Subcutaneous adipose tissue (tissue), 4 donors: ENCODE results near the gene CHRNA4. TPM values are rescaled to one million over a fixed set of nuclear protein-coding genes. Genes with fewer than 3 reads are reported as not detected.

ENCODE experiments used
- CTCF ChIP-seq: fragments of 450-650 bp; IDR thresholded peaks from one replicate; pipeline ENCODE4 v1.5.1; 2016; ENCODE audit warnings: low read depth, mild to moderate bottlenecking, control low read depth, antibody characterized with exemption, moderate library complexity
- total RNA-seq, 4 donors: library from RNA; depleted of rRNA; stranded (reverse); fragments of >200 nt; gene quantifications; one replicate each; pipeline ENCODE4 v1.1.0, GENCODE V29; 2016

Gene CHRNA4
- total RNA-seq, 4 donors from 2014 or later = not detected

- no peak for TF ChIP-seq CTCF
Observed at GRCh38 chr20:63396300-63396699, 35.2 kb upstream of the CHRNA4 start.

GRCh38 chr20:63395723-63396122 is 34.6 kb upstream of the CHRNA4 start:
- TF ChIP-seq CTCF = no peak

GRCh38 chr20:63394920-63395455 is 33.8 kb upstream of the CHRNA4 start:
- TF ChIP-seq CTCF = no peak

- TF ChIP-seq CTCF = no peak
Observed at GRCh38 chr20:63394069-63394919, 33.1 kb upstream of the CHRNA4 start.

- no peak for TF ChIP-seq CTCF
Observed at GRCh38 chr20:63393566-63393965, 32.4 kb upstream of the CHRNA4 start.

- no peak for TF ChIP-seq CTCF
Observed at GRCh38 chr20:63392465-63393365, 31.6 kb upstream of the CHRNA4 start.

- TF ChIP-seq CTCF = no peak
Observed at GRCh38 chr20:63387917-63388316, 26.8 kb upstream of the CHRNA4 start.
